Stimulated activated CD4-positive, alpha-beta T cell treated with anti-CD3 and anti-CD28 coated beads, Interleukin-2, amount 100 ng/mL, for 48 hours (primary cell): ENCODE results near the gene OLFM1.

Source experiments
- DNase-seq, 2 donors: peaks; one replicate each; pipeline ENCODE4 v3.0.0-alpha.2; 2020

The OLFM1 gene

GRCh38 chr9:135091545-135091944 lies 4.1 kb downstream of the OLFM1 start:
- DNase-seq, result no peak

GRCh38 chr9:135093111-135093510 lies 5.6 kb downstream of the OLFM1 start:
- DNase-seq, result no peak

GRCh38 chr9:135093911-135094584 lies 6.6 kb downstream of the OLFM1 start:
- DNase-seq, result no peak

DNA sequence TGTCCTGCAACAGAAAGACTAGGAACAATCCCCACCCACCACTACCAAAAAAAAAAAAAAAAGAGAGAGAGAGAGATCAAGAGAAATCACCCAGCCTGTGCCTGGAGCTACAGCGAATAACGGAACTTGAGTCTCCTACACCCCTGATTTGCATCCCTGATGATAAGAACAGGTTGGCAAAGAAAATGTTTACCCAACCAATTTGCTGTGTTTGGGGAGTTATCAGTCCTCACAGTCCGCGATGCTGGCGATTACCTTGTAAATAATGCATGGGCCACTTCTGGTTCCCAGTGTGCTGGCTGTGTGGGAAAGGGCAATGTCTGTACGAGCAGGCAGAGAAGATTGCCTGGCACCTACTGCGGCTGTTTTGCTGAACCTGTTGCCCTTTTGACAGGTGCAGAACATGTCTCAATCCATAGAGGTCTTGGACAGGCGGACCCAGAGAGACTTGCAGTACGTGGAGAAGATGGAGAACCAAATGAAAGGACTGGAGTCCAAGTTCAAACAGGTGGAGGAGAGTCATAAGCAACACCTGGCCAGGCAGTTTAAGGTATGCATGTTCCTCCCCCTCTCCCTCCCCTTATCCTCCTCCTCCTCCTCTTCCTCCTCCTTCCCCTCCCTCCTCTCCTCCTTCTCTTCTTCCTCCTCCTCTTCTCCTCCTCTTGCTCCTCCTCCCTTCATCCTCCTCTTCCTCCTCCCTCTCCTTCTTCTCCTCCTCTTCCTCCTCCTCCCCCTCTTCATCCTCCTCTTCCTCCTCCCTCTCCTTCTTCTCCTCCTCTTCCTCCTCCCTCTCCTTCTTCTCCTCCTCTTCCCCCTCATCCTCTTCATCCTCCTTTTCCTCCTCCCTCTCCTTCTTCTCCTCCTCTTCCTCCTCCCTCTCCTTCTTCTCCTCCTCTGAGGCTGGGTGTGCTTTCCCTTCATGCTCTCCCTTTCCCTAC lies 8.3 kb downstream of the OLFM1 start:
- DNase-seq, result no peak

- no peak for DNase-seq
Measured at GRCh38 chr9:135096408-135096895, 9.0 kb downstream of the OLFM1 start.

GRCh38 chr9:135098400-135099105 lies 11.1 kb downstream of the OLFM1 start:
- no peak for DNase-seq

DNA sequence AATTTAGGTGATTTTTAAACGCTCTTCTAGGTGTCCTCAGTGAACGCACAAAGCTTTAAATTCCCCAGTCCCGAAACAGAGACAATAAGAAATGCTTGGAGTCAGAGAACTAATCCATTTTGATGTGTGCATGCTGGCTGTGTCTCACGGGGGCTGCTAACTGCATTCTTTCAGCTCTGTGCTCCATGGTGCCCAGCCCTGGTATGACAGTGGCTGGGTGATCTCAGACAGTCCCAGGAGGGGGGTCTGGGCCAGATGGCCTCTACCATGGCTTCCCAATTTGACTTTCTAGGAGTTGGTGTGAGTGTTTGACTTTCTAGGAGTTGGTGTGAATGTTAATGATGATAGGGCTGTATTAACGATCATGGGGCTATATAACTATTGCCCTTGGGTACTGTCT lies 12.1 kb downstream of the OLFM1 start:
- no peak for DNase-seq

DNA sequence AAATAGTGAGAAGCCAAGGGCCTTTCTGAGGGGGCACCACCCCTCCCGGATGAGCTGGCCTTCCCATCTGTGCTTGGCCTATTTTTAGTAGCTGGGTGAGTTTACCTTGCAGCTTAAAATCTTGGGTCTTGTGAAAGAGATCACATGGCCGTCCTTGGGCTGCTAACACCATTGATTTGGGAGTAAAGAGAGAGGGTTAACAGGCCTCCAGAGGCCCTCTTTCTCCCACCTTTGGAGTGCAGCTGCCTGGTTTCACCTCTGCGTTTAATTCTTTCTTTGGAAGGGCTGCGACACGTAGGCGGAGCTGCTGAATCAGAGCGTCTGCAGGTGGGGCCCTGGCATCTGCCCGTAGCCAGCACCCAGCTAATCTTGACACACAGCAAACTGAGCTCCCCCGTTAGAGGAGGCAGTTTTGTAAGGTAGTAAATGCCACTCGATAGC lies 12.8 kb downstream of the OLFM1 start:
- DNase-seq, result no peak

- no peak for DNase-seq
Measured at GRCh38 chr9:135100725-135101410, 13.4 kb downstream of the OLFM1 start.

- DNase-seq, result no peak
Measured at GRCh38 chr9:135101486-135101885, 14.0 kb downstream of the OLFM1 start.

DNA sequence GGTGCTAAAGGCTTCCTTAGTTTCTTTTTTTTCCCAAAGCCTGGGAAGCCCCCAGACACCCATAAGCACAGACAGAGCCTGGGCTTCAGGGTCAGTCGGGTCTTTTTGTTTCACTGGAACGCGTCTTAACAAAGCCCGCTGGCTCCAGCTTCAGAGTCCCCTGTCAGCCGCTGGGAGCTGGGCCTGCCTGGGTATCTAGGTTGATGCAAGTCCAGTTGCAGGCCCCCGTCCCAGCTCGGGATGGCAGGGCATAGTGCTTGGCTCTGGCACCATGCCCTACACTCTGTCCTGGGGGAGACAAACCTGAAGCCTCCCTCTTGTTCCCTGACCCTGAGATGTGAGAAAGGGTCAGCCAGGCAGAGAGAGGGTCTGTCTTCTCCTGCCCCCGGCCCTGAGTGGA lies 14.5 kb downstream of the OLFM1 start:
- no peak for DNase-seq

DNA sequence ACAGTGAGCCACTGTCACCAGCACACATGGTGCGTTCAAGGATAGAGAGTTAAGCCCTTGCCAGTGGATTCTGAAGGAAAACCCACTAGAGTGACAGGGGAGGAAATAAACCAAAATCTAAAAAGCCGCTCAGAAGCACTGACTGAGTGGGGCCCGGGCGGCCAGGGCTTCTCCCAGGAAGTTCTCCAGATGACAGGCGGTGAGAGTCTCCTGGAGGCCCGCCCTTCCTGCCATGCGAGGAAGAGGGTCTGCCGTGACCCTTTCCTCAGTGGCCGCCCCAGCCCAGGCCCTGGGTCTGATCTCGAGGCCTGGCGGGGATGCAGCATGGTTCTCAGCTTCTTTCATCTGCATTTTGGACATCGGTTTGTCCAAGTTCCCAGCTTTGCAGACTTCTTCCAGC lies 14.9 kb downstream of the OLFM1 start:
- DNase-seq, result no peak

- no peak for DNase-seq
Measured at GRCh38 chr9:135103001-135103446, 15.6 kb downstream of the OLFM1 start.

DNA sequence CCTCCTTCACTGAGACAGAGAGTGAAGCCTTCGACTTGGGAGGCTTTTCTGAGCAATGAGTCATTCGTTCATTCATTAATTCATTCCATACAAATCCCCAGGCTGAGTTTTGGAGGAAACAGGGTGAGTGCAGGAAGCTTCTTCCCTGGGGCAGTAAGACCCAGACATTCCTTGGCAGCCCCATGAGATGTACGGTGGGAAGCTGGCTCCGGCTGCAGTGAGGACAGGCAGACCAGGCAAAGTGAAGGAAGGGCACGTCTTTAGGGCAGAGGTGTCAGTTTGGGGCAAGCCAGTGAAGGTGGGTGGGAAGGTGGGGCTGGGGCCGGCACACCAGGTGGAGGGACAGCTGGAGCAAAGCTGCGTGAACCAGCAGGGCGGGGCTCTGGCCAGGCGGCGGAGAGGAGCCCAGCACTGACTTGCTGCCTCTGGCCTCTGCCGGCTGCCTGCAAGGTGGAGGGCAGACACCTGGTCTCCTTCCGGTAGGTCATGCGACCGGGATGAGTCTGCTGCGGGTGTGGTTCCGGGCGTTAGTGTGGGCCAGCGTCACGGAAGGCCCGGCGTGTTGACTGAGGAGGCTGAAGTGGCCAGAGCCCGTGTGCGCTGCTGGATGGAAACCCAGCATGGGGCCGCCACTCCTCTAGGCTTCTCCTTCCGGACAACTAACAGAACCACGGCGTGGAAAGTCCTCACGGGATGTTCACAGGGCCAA lies 16.6 kb downstream of the OLFM1 start:
- DNase-seq, result no peak

DNA sequence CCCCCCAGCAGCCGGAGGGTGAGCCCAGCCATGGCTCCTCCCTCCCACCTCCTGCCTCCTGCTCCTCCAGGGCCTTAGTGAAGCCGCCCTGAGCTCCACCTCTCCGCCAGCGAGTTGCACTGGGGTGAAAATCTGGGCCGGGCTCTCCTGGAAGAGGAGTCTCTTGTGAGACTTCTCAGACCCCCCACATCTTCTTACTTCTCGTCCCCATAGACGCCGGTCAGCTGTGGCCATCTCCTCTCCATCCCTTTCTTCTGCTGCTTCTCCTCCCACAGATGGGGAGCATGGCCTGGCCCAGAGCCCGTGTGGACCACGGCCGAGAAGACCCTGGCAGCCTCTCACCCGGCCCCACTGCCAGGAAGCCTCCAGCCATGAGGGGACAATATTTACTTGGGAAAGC lies 17.3 kb downstream of the OLFM1 start:
- no peak for DNase-seq

DNA sequence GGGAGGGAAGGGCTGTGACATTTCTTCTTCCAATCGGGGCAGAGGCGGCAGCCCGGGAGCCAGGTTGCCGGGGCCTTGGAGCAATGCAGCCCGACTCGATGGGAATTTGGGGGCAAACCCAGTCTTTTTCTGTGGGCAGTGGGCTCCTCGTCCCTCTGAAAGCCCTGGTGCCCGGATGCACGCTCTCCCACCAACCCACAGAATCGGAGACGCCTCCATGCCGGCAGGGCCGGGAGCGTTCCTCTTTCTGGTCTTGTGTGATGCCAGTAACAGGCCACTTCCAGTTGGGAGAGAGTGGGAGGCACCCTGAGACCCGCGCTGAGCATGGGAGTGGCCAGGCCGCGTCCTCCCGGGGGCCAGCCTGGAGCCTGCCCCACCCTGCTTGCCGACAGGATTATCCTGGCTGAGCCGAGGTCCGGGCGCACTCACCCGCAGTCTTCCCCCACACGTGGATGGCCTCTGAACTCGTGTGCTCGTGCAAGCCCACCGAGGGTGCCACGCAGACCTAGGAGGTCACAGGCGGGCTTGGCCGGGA lies 17.8 kb downstream of the OLFM1 start:
- DNase-seq, result no peak

- no peak for DNase-seq
Measured at GRCh38 chr9:135105938-135106491, 18.5 kb downstream of the OLFM1 start.

DNA sequence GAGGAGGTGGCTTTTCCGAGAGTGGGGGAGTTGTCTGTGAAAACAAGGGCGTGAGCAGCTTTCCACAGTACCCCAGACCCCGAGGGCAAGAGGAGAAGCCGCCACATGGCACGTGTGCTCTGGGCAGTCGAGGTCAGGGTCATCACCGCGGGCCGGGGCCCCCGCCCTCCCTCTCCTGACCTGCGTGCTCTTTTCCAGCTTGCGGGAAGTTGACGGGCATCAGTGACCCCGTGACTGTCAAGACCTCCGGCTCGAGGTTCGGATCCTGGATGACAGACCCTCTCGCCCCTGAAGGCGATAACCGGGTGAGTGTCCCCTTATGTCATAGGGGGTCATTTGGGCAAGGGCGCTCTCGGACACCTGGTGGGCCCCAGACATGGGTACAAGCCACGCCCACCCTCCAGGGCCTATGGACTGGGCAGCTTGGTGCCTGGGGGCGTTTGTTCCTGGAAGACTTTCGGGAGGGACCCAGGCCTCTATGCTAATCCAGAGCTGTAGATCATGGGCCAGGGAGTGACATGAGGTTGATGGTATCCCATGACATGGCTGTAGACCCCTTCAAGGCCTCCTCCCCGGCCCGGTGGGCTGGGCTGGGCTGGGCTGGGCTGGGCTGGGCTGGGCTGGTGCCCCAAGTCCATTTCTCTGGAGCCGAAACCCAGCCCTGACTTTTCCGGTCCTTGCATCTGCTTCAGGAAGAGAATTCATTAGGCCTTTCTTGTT lies 19.2 kb downstream of the OLFM1 start:
- no peak for DNase-seq

GRCh38 chr9:135107581-135108235 lies 20.2 kb downstream of the OLFM1 start:
- DNase-seq, result no peak
